NCI-H446 (cell line): Measurements from ENCODE around the gene TOMM7.
A peak's percentile ranks its signal among the peaks of the same experiment; 100 is the strongest.
"Not testable (repeated sequence)": the region's sequence is repeated elsewhere in the genome, so short reads cannot be mapped to it uniquely, and the experiment has no call there.

Source experiments
- DNase-seq, 2 experiments: peaks; one replicate each; lab custom pipeline; 2025; lab: John Stamatoyannopoulos, UW

TOMM7 gene

GRCh38 chr7:22853674-22854157, 31.1 kb upstream of the TOMM7 start:
- DNase-seq, result no peak

- no peak for DNase-seq
Measured at GRCh38 chr7:22853138-22853537, 30.5 kb upstream of the TOMM7 start.

- no peak for DNase-seq
Measured at GRCh38 chr7:22851145-22851544, 28.5 kb upstream of the TOMM7 start.

- DNase-seq, result not testable (repeated sequence)
Measured at GRCh38 chr7:22850394-22850793, 27.7 kb upstream of the TOMM7 start.

- peak; percentile 78 to 80 for DNase-seq
Measured at GRCh38 chr7:22849662-22850061, 27.0 kb upstream of the TOMM7 start.

GRCh38 chr7:22849172-22849571, 26.5 kb upstream of the TOMM7 start:
- peak; percentile 95 to 98 for DNase-seq

GRCh38 chr7:22846961-22847360, 24.3 kb upstream of the TOMM7 start:
- no peak for DNase-seq

- DNase-seq, result no peak
Measured at GRCh38 chr7:22845221-22845834, 22.7 kb upstream of the TOMM7 start.

- no peak for DNase-seq
Measured at GRCh38 chr7:22843681-22844309, 21.1 kb upstream of the TOMM7 start.

GRCh38 chr7:22842973-22843372, 20.3 kb upstream of the TOMM7 start:
- no peak for DNase-seq

- peak in 1 of 2 experiments; percentile 32 for DNase-seq
Measured at GRCh38 chr7:22842383-22842941, 19.8 kb upstream of the TOMM7 start.

GRCh38 chr7:22841954-22842353, 19.3 kb upstream of the TOMM7 start:
- DNase-seq, result no peak

GRCh38 chr7:22837308-22837707, 14.7 kb upstream of the TOMM7 start:
- no peak for DNase-seq

GRCh38 chr7:22836506-22836905, 13.9 kb upstream of the TOMM7 start:
- not testable (repeated sequence) for DNase-seq

GRCh38 chr7:22833957-22834356, 11.3 kb upstream of the TOMM7 start:
- DNase-seq, result peak in 1 of 2 experiments; percentile 16

- DNase-seq, result no peak
Measured at GRCh38 chr7:22833113-22833855, 10.6 kb upstream of the TOMM7 start.

- DNase-seq, result no peak
Measured at GRCh38 chr7:22832401-22832800, 9.8 kb upstream of the TOMM7 start.

- peak in 1 of 2 experiments; percentile 36 for DNase-seq
Measured at GRCh38 chr7:22831602-22832305, 9.1 kb upstream of the TOMM7 start.

- no peak for DNase-seq
Measured at GRCh38 chr7:22827563-22827962, 4.9 kb upstream of the TOMM7 start.

GRCh38 chr7:22826593-22826992, 3.9 kb upstream of the TOMM7 start:
- peak in 1 of 2 experiments; percentile 12 for DNase-seq

- DNase-seq, result no peak
Measured at GRCh38 chr7:22824760-22825159, 2.1 kb upstream of the TOMM7 start.

- DNase-seq, result no peak
Measured at GRCh38 chr7:22823142-22823497, 471 bp upstream of the TOMM7 start.
